ENCODE measurements around the gene TOP2A. TPM values are rescaled to one million over a fixed set of nuclear protein-coding genes. Genes with fewer than 3 reads are reported as not detected.
A peak's percentile ranks its signal among the peaks of the same experiment; 100 is the strongest.

The TOP2A gene
- 111 and 114 TPM in 2 replicates for total RNA-seq
- long read RNA-seq, partial matches to known transcripts: 358 of 374 reads
- long read RNA-seq, other reads (novel, unspliced or antisense): 14 of 374 reads

GRCh38 chr17:40417609-40418427 is at the start of gene TOP2A:
TOP2A (minus strand) TSS chr17:40417896; CDS start chr17:40417791, 105 bp downstream.
- H3K4me1 Mint-ChIP-seq (ENCODE audit: low read depth): peaks cover 14% of the 10 kb centered on the region
- no peaks in the 10 kb centered on the region for H3K9me3 Mint-ChIP-seq (ENCODE audit: low read depth)
- H3K27ac Mint-ChIP-seq: peak within 1 kb of the TSS; percentile 93
- H3K36me3 Mint-ChIP-seq (ENCODE audit: insufficient read depth): no peaks in the 10 kb centered on the region
- H3K4me3 Mint-ChIP-seq (ENCODE audit: low read depth): peak within 1 kb of the TSS; percentile 98
- no peak for TF ChIP-seq CTCF (IDR thresholded peaks at IDR 0.05; ENCODE audit: unreplicated experiment)
- H3K27me3 Mint-ChIP-seq: no peaks in the 10 kb centered on the region
- DNase-seq (ENCODE audit: low spot score, unreplicated experiment): peak; percentile 96

- Mint-ChIP-seq H3K27me3 (peaks cover 3% of the 10 kb centered on the region), H3K27ac (no peak overlapping the region), H3K4me1 (ENCODE audit: low read depth) (peaks cover 6% of the 10 kb centered on the region), H3K4me3 (ENCODE audit: low read depth) (no peak overlapping the region), H3K36me3 (ENCODE audit: insufficient read depth) (no peaks in the 10 kb centered on the region), H3K9me3 (ENCODE audit: low read depth) (peaks cover 2% of the 10 kb centered on the region)
- TF ChIP-seq CTCF (IDR thresholded peaks at IDR 0.05; ENCODE audit: unreplicated experiment): no peak
- no peak for DNase-seq (ENCODE audit: low spot score, unreplicated experiment)
Observed at GRCh38 chr17:40467281-40467867, 49.7 kb upstream of the TOP2A start.

GRCh38 chr17:40466298-40466971 is 48.7 kb upstream of the TOP2A start:
- H3K4me3 Mint-ChIP-seq (ENCODE audit: low read depth): no peak overlapping the region
- no peaks in the 10 kb centered on the region for H3K9me3 Mint-ChIP-seq (ENCODE audit: low read depth)
- H3K4me1 Mint-ChIP-seq (ENCODE audit: low read depth): peaks cover 6% of the 10 kb centered on the region
- no peak for DNase-seq (ENCODE audit: low spot score, unreplicated experiment)
- no peak for TF ChIP-seq CTCF (IDR thresholded peaks at IDR 0.05; ENCODE audit: unreplicated experiment)
- H3K27me3 Mint-ChIP-seq: peaks cover 3% of the 10 kb centered on the region
- H3K27ac Mint-ChIP-seq: no peak overlapping the region
- no peaks in the 10 kb centered on the region for H3K36me3 Mint-ChIP-seq (ENCODE audit: insufficient read depth)

GRCh38 chr17:40464392-40464855 is 46.7 kb upstream of the TOP2A start:
- Mint-ChIP-seq H3K36me3 (ENCODE audit: insufficient read depth) (no peaks in the 10 kb centered on the region), H3K9me3 (ENCODE audit: low read depth) (no peaks in the 10 kb centered on the region), H3K4me1 (ENCODE audit: low read depth) (peaks cover 2% of the 10 kb centered on the region), H3K27me3 (peaks cover 3% of the 10 kb centered on the region), H3K27ac (no peak overlapping the region), H3K4me3 (ENCODE audit: low read depth) (no peak overlapping the region)
- no peak for TF ChIP-seq CTCF (IDR thresholded peaks at IDR 0.05; ENCODE audit: unreplicated experiment)
- no peak for DNase-seq (ENCODE audit: low spot score, unreplicated experiment)

GRCh38 chr17:40463122-40463550 is 45.4 kb upstream of the TOP2A start:
- DNase-seq (ENCODE audit: low spot score, unreplicated experiment): no peak
- Mint-ChIP-seq H3K36me3 (ENCODE audit: insufficient read depth) (no peaks in the 10 kb centered on the region), H3K9me3 (ENCODE audit: low read depth) (no peaks in the 10 kb centered on the region), H3K27me3 (peaks cover 8% of the 10 kb centered on the region), H3K27ac (no peak overlapping the region), H3K4me3 (ENCODE audit: low read depth) (no peak overlapping the region), H3K4me1 (ENCODE audit: low read depth) (peaks cover 2% of the 10 kb centered on the region)
- TF ChIP-seq CTCF (IDR thresholded peaks at IDR 0.05; ENCODE audit: unreplicated experiment): no peak

All from progenitor cell of endocrine pancreas (in vitro differentiated cells).